NOMO-1 (cell line): ENCODE results near the gene TSEN2.
A peak's percentile ranks its signal among the peaks of the same experiment; 100 is the strongest.
"Not testable (repeated sequence)": the region's sequence is repeated elsewhere in the genome, so short reads cannot be mapped to it uniquely, and the experiment has no call there.

Experiments used
- DNase-seq, 2 experiments: peaks; one replicate each; lab custom pipeline; 2025; ENCODE audit not compliant: unreplicated experiment in 2 of 2; lab: John Stamatoyannopoulos, UW

TSEN2 gene

GRCh38 chr3:12470680-12471079 lies 13.6 kb upstream of the TSEN2 start:
- DNase-seq = no peak

- no peak for DNase-seq
These were observed 13.0 kb upstream of the TSEN2 start for GRCh38 chr3:12471241-12471640.

- DNase-seq = no peak
These were observed 12.2 kb upstream of the TSEN2 start for GRCh38 chr3:12472000-12472610.

- no peak for DNase-seq
These were observed 11.5 kb upstream of the TSEN2 start for GRCh38 chr3:12472796-12473195.

- DNase-seq = no peak
These were observed 10.8 kb upstream of the TSEN2 start for GRCh38 chr3:12473511-12473910.

- no peak for DNase-seq
These were observed 7.9 kb upstream of the TSEN2 start for GRCh38 chr3:12476238-12476897.

GRCh38 chr3:12477256-12477655 lies 7.0 kb upstream of the TSEN2 start:
- DNase-seq = no peak

GRCh38 chr3:12478326-12478725 lies 6.0 kb upstream of the TSEN2 start:
- no peak for DNase-seq

GRCh38 chr3:12479198-12479597 lies 5.1 kb upstream of the TSEN2 start:
- DNase-seq = not testable (repeated sequence)

GRCh38 chr3:12479919-12480427 lies 4.3 kb upstream of the TSEN2 start:
- peak; percentile 29 to 65 for DNase-seq

- no peak for DNase-seq
These were observed 870 bp upstream of the TSEN2 start for GRCh38 chr3:12483410-12483809.

GRCh38 chr3:12483872-12484197 lies 445 bp upstream of the TSEN2 start:
- DNase-seq = no peak

- DNase-seq = no peak
These were observed 675 bp downstream of the TSEN2 start for GRCh38 chr3:12484983-12485327.

GRCh38 chr3:12486001-12486400 lies 1.7 kb downstream of the TSEN2 start:
- no peak for DNase-seq

GRCh38 chr3:12486916-12487315 lies 2.6 kb downstream of the TSEN2 start:
- peak; percentile 74 to 83 for DNase-seq

- DNase-seq = no peak
These were observed 3.1 kb downstream of the TSEN2 start for GRCh38 chr3:12487336-12487735.

- DNase-seq = no peak
These were observed 3.5 kb downstream of the TSEN2 start for GRCh38 chr3:12487786-12488185.

- DNase-seq = no peak
These were observed 5.1 kb downstream of the TSEN2 start for GRCh38 chr3:12489368-12489767.

GRCh38 chr3:12489832-12490231 lies 5.6 kb downstream of the TSEN2 start:
- no peak for DNase-seq

- DNase-seq = no peak
These were observed 6.3 kb downstream of the TSEN2 start for GRCh38 chr3:12490547-12490946.

- DNase-seq = no peak
These were observed 11.6 kb downstream of the TSEN2 start for GRCh38 chr3:12495749-12496452.

- no peak for DNase-seq
These were observed 12.1 kb downstream of the TSEN2 start for GRCh38 chr3:12496453-12496761.
